PC-9 (cell line): ENCODE data around the gene PPP1R3E. TPM values are rescaled to one million over a fixed set of nuclear protein-coding genes. Genes with fewer than 3 reads are reported as not detected.

Experiments used
- BruUV-seq: library from RNA; stranded (reverse); fragments of 400-500 nt; replicated peaks from 2 replicates; lab custom pipeline; 2021; lab: Mats Ljungman, UMichigan
- CTCF ChIA-PET: fragments of 300-600 bp; sonication (Branson Sonifier 250); formaldehyde crosslinking; loops from one replicate; lab custom pipeline; 2022; ENCODE audit warnings: antibody characterized with exemption; lab: Charles Lee
- POLR2A ChIA-PET: fragments of 300-600 bp; sonication (Branson Sonifier 250); formaldehyde crosslinking; loops from one replicate; lab custom pipeline; 2022; ENCODE audit warnings: antibody characterized with exemption; ENCODE audit not compliant: unreplicated experiment; lab: Charles Lee
- DNase-seq, 2 experiments: peaks; one replicate each; pipeline versions ENCODE4 v3.0.0 to v3.0.0-alpha.2; 2015 to 2022; ENCODE audit warnings: mixed read lengths in 1 of 2
- H2AFZ ChIP-seq: fragments of 200-600 bp; sonication (generic); 2 replicates; pipeline ENCODE4 v1.8.1; 2017; ENCODE audit warnings: antibody characterized with exemption
- H3F3A ChIP-seq: fragments of 200-600 bp; sonication (generic); 2 replicates; pipeline ENCODE4 v1.8.1; 2017; ENCODE audit warnings: antibody characterized with exemption, mild to moderate bottlenecking, low read depth; ENCODE audit not compliant: insufficient read depth
- H3K27ac ChIP-seq: fragments of 200-600 bp; sonication (generic); 2 replicates; pipeline ENCODE4 v1.6.1; 2016; ENCODE audit warnings: mixed run types
- H3K27me3 ChIP-seq: fragments of 200-600 bp; sonication (generic); 2 replicates; pipeline ENCODE4 v1.6.1; 2016; ENCODE audit warnings: low read depth, mixed run types; ENCODE audit not compliant: insufficient read depth
- H3K36me3 ChIP-seq: fragments of 200-600 bp; sonication (generic); 2 replicates; pipeline ENCODE4 v1.6.1; 2016; ENCODE audit warnings: low read depth, mixed run types
- H3K4me1 ChIP-seq: fragments of 200-600 bp; sonication (generic); replicated peaks from 2 replicates; pipeline ENCODE4 v1.6.1; 2016; ENCODE audit warnings: mixed run types; ENCODE audit not compliant: insufficient read depth
- H3K4me2 ChIP-seq: fragments of 200-600 bp; sonication (generic); 2 replicates; pipeline ENCODE4 v1.6.1; 2017; ENCODE audit warnings: mixed run types
- H3K4me3 ChIP-seq: fragments of 200-600 bp; sonication (generic); 2 replicates; pipeline ENCODE4 v1.6.1; 2016; ENCODE audit warnings: mixed run types
- H3K79me2 ChIP-seq: fragments of 200-600 bp; sonication (generic); 2 replicates; pipeline ENCODE4 v1.6.1; 2017; ENCODE audit warnings: low read depth, mixed run types
- H3K9me2 ChIP-seq: fragments of 200-600 bp; sonication (generic); 2 replicates; pipeline ENCODE4 v1.8.1; 2017; ENCODE audit warnings: mild to moderate bottlenecking; ENCODE audit not compliant: insufficient read depth
- H3K9me3 ChIP-seq: fragments of 200-600 bp; sonication (generic); 2 replicates; pipeline ENCODE4 v1.8.1; 2016; ENCODE audit warnings: low read depth; ENCODE audit not compliant: insufficient read depth
- H4K20me1 ChIP-seq: fragments of 200-600 bp; sonication (generic); 2 replicates; pipeline ENCODE4 v1.8.1; 2017; ENCODE audit not compliant: insufficient read depth
- CTCF ChIP-seq: fragments of 200-600 bp; sonication (generic); conservative IDR thresholded peaks from 2 replicates; pipeline ENCODE4 v1.6.1; 2017; ENCODE audit warnings: mixed run types, antibody characterized with exemption, mild to moderate bottlenecking, moderate library complexity
- EZH2 ChIP-seq: fragments of 200-600 bp; sonication (generic); IDR thresholded peaks from 2 replicates; pipeline ENCODE4 v1.8.0; 2017; ENCODE audit warnings: antibody characterized with exemption, low read depth
- intact Hi-C: fragments of 100-400 bp; cut with micrococcal nuclease; formaldehyde crosslinking; loops from one replicate; pipeline ENCODE4 v1.10.0; 2022; ENCODE audit not compliant: unreplicated experiment
- total RNA-seq: library from RNA; stranded (reverse); gene quantifications from 2 replicates; pipeline ENCODE4 v1.2.3, GENCODE V29; 2021

The PPP1R3E gene
- total RNA-seq, 1 experiment from 2014 or later: 9.5 TPM

DNA sequence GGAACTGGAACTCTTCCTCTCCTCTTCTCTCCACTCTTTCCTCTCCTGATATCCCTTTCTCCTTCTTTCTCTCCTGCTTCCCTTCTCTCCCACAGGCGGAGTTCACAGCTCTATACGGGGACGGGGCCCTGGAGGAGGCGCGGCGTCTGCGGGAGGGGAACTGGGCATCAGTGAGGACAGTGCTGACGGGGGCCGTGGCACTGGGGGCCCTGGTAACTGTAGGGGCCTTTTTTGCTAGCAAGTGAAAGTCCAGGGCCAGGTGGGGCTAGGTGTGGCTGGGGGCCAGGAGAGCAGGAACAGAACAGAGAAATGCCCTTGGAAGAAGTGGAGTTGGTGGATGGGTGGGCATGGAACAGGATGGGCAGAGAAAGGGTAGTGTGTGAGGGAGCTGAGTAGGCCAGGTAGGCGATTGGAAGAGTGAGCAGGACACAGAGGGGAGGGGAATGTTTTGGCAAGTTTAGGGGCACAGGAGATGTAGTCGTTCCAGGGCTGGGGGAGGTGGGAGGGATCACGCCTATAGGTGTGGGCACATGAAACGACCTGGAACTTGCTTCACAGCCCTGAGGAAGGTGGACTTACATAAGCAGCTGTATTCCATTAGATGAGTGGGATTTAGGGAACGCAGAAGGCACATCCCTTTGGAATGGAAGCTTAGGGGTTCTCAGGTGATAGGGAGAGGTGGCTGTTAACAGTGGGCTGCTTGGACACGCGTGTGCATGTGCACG is 6.2 kb upstream of the PPP1R3E start:
- Histone ChIP-seq H3K9me2 (no peaks in the 10 kb centered on the region), H3K9me3 (no peaks in the 10 kb centered on the region), H3K4me3 (no peak overlapping the region), H4K20me1 (no peaks in the 10 kb centered on the region), H3F3A (peaks cover 9% of the 10 kb centered on the region; the same call in 1 of the 2 replicates), H2AFZ (no peak overlapping the region), H3K4me1 (peaks cover 20% of the 10 kb centered on the region), H3K79me2 (peaks cover 32% of the 10 kb centered on the region), H3K27ac (no peak overlapping the region), H3K4me2 (no peak overlapping the region), H3K36me3 (no peaks in the 10 kb centered on the region), H3K27me3 (no peaks in the 10 kb centered on the region)
- intact Hi-C loops: loop anchor here (10.0 kb wide), 1 partner anchor 234 kb away; no protein-coding TSS in a partner anchor
- POLR2A ChIA-PET: no interaction called here
- no peak for DNase-seq
- CTCF ChIA-PET: no interaction called here
- BruUV-seq: no TSS peak
- TF ChIP-seq CTCF: no peak
- no peak for TF ChIP-seq EZH2

- H3K9me2 ChIP-seq: no peaks in the 10 kb centered on the region
- POLR2A ChIA-PET: interaction anchor here (0.6 kb wide), 1 partner anchor 14 kb away, joined by 4 read pairs; no protein-coding TSS in a partner anchor
- no peaks in the 10 kb centered on the region for H3K36me3 ChIP-seq
- peak overlapping the region; percentile 96 for H3K4me2 ChIP-seq
- no peak overlapping the region for H3K27ac ChIP-seq
- no peak for TF ChIP-seq CTCF
- no peak for TF ChIP-seq EZH2
- no peaks in the 10 kb centered on the region for H3K9me3 ChIP-seq
- H3K27me3 ChIP-seq: no peaks in the 10 kb centered on the region
- no peak for DNase-seq
- H3K79me2 ChIP-seq: peaks cover 32% of the 10 kb centered on the region
- H3K4me3 ChIP-seq: peak overlapping the region; percentile 84; the same call in 1 of the 2 replicates
- peaks cover 20% of the 10 kb centered on the region for H3K4me1 ChIP-seq
- intact Hi-C loops: loop anchor here (10.0 kb wide), 1 partner anchor 233 kb away; no protein-coding TSS in a partner anchor
- CTCF ChIA-PET: no interaction called here
- no peaks in the 10 kb centered on the region for H4K20me1 ChIP-seq
- BruUV-seq: no TSS peak
- H3F3A ChIP-seq: peaks cover 9% of the 10 kb centered on the region; the same call in 1 of the 2 replicates
- H2AFZ ChIP-seq: no peak overlapping the region
Measured at GRCh38 chr14:23307687-23308644, 5.3 kb upstream of the PPP1R3E start.

DNA sequence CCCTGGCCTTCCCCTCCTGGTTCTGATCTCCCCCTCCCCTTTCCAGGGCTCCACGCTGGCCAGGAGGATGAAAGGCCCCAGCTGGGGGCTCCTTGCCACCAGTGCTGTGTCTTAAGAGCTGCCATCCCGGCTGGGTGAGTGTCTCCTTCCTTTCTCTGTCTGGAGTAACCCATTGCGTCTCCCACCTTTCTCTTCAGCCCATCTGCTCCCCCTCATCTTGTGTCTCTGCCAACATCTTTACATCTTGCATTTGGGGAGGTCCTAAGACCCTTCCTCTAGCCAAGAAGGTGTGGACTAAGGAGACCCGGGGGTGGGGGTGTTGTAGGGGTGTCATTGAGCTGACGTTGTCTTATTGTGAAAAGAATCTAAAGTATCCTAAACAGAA is 4.5 kb upstream of the PPP1R3E start:
- H3K27me3 ChIP-seq: no peaks in the 10 kb centered on the region
- peaks cover 20% of the 10 kb centered on the region for H3K4me1 ChIP-seq
- peaks cover 32% of the 10 kb centered on the region for H3K79me2 ChIP-seq
- POLR2A ChIA-PET: interaction anchor here (0.6 to 1.0 kb wide), 5 partner anchors 14 to 147 kb away, joined by 4 to 9 read pairs (median 7); no protein-coding TSS in a partner anchor
- CTCF ChIA-PET: no interaction called here
- peak overlapping the region; percentile 84 for H3K4me3 ChIP-seq
- H3K9me3 ChIP-seq: no peaks in the 10 kb centered on the region
- H2AFZ ChIP-seq: no peak overlapping the region; the same call in 1 of the 2 replicates
- H4K20me1 ChIP-seq: no peaks in the 10 kb centered on the region
- no TSS peak for BruUV-seq
- H3K9me2 ChIP-seq: no peaks in the 10 kb centered on the region
- H3K36me3 ChIP-seq: no peaks in the 10 kb centered on the region
- peaks cover 13% of the 10 kb centered on the region; the same call in 1 of the 2 replicates for H3F3A ChIP-seq
- no peak for DNase-seq
- TF ChIP-seq EZH2 (no peak), CTCF (no peak)
- H3K27ac ChIP-seq: 0 out of 2 replicates have a peak overlapping the region, but pooled peaks have one; percentile 36
- peak overlapping the region; percentile 96 for H3K4me2 ChIP-seq
- intact Hi-C loops: loop anchor here (10.0 kb wide), 1 partner anchor 232 kb away; no protein-coding TSS in a partner anchor
